Activated CD8-positive, alpha-beta T cell treated with anti-CD3 and anti-CD28 coated beads, Interleukin-2, amount 10 ng/mL, durations not matched to agents 7 days and 5 days (primary cell): Measurements from ENCODE around the gene KIDINS220. TPM values are rescaled to one million over a fixed set of nuclear protein-coding genes. Genes with fewer than 3 reads are reported as not detected.
A peak's percentile ranks its signal among the peaks of the same experiment; 100 is the strongest.

ENCODE experiments used
- ATAC-seq: fragments of 150-1000 bp; cut with Tn5 transposase; one replicate; pipeline ENCODE4 v1.10.0; 2021; ENCODE audit warnings: moderate library complexity
- CTCF ChIA-PET: fragments of 350-600 bp; sonication (Branson Sonifier 250); formaldehyde crosslinking; loops from one replicate; lab custom pipeline; 2021; ENCODE audit warnings: antibody characterized with exemption; lab: Charles Lee
- POLR2A ChIA-PET: fragments of 350-600 bp; sonication (Branson Sonifier 250); formaldehyde crosslinking; loops from one replicate; lab custom pipeline; 2021; ENCODE audit warnings: antibody characterized with exemption; lab: Charles Lee
- DNase-seq: peaks from one replicate; pipeline ENCODE4 v3.0.0-alpha.2; 2020
- H3K27ac Mint-ChIP-seq: one replicate; pipeline ENCODE4 v1.8.0; 2021; ENCODE audit warnings: mild to moderate bottlenecking, mixed read lengths
- H3K27me3 Mint-ChIP-seq: one replicate; pipeline ENCODE4 v1.8.0; 2021; ENCODE audit warnings: low read depth, mixed read lengths
- H3K36me3 Mint-ChIP-seq: one replicate; pipeline ENCODE4 v1.8.0; 2021; ENCODE audit warnings: low read depth, mixed read lengths
- H3K4me1 Mint-ChIP-seq: one replicate; pipeline ENCODE4 v1.8.0; 2021; ENCODE audit warnings: low read depth, mixed read lengths
- H3K4me3 Mint-ChIP-seq: one replicate; pipeline ENCODE4 v1.8.0; 2021; ENCODE audit warnings: mild to moderate bottlenecking, mixed read lengths
- H3K9me3 Mint-ChIP-seq: one replicate; pipeline ENCODE4 v1.8.0; 2022; ENCODE audit warnings: mixed read lengths; ENCODE audit not compliant: insufficient read depth
- total RNA-seq, 2 experiments: library from RNA; stranded (reverse); gene quantifications; one replicate each; pipeline ENCODE4 v1.2.3, GENCODE V29; 2021

Gene KIDINS220
- total RNA-seq, 2 experiments from 2014 or later, result 27.2 to 30.0 TPM

GRCh38 chr2:8850845-8851487 lies 13.6 kb upstream of the KIDINS220 start:
- ATAC-seq (no peak), DNase-seq (no peak)
- ChIA-PET CTCF (no interaction called here), POLR2A (no interaction called here)
- no peaks in the 10 kb centered on the region for H3K36me3 Mint-ChIP-seq
- no peaks in the 10 kb centered on the region for H3K9me3 Mint-ChIP-seq
- no peak overlapping the region for H3K27ac Mint-ChIP-seq
- no peak overlapping the region for H3K4me3 Mint-ChIP-seq
- peaks cover 3% of the 10 kb centered on the region for H3K4me1 Mint-ChIP-seq
- peaks cover 30% of the 10 kb centered on the region for H3K27me3 Mint-ChIP-seq

GRCh38 chr2:8849327-8849726 lies 11.9 kb upstream of the KIDINS220 start:
- H3K36me3 Mint-ChIP-seq, result no peaks in the 10 kb centered on the region
- H3K9me3 Mint-ChIP-seq, result no peaks in the 10 kb centered on the region
- no peak overlapping the region for H3K27ac Mint-ChIP-seq
- ATAC-seq, result no peak
- CTCF ChIA-PET, result no interaction called here
- peaks cover 34% of the 10 kb centered on the region for H3K27me3 Mint-ChIP-seq
- no peak overlapping the region for H3K4me3 Mint-ChIP-seq
- DNase-seq, result no peak
- POLR2A ChIA-PET, result no interaction called here
- H3K4me1 Mint-ChIP-seq, result peaks cover 3% of the 10 kb centered on the region

GRCh38 chr2:8848328-8849100 lies 11.1 kb upstream of the KIDINS220 start:
- Mint-ChIP-seq H3K27ac (no peak overlapping the region), H3K27me3 (peaks cover 34% of the 10 kb centered on the region), H3K4me3 (no peak overlapping the region), H3K9me3 (no peaks in the 10 kb centered on the region), H3K4me1 (peaks cover 3% of the 10 kb centered on the region), H3K36me3 (no peaks in the 10 kb centered on the region)
- DNase-seq (no peak), ATAC-seq (no peak)
- ChIA-PET POLR2A (no interaction called here), CTCF (no interaction called here)

- CTCF ChIA-PET, result no interaction called here
- no peak for DNase-seq
- Mint-ChIP-seq H3K9me3 (no peaks in the 10 kb centered on the region), H3K4me1 (peaks cover 3% of the 10 kb centered on the region), H3K27me3 (peaks cover 27% of the 10 kb centered on the region), H3K27ac (no peak overlapping the region), H3K4me3 (no peak overlapping the region), H3K36me3 (no peaks in the 10 kb centered on the region)
- POLR2A ChIA-PET, result interaction anchor here (2.2 kb wide), 1 partner anchor 10 kb away, joined by 8 read pairs; the partner anchor contains the start of gene KIDINS220
- no peak for ATAC-seq
Measured at GRCh38 chr2:8847400-8847799, 10.0 kb upstream of the KIDINS220 start.

- ChIA-PET POLR2A (no interaction called here), CTCF (no interaction called here)
- Mint-ChIP-seq H3K9me3 (no peaks in the 10 kb centered on the region), H3K36me3 (no peaks in the 10 kb centered on the region), H3K4me1 (peaks cover 2% of the 10 kb centered on the region), H3K4me3 (no peak overlapping the region), H3K27me3 (peaks cover 21% of the 10 kb centered on the region), H3K27ac (no peak overlapping the region)
- ATAC-seq (no peak), DNase-seq (no peak)
Measured at GRCh38 chr2:8841932-8842331, 4.5 kb upstream of the KIDINS220 start.

GRCh38 chr2:8840475-8841091 lies 3.2 kb upstream of the KIDINS220 start:
- ATAC-seq, result no peak
- H3K9me3 Mint-ChIP-seq, result no peaks in the 10 kb centered on the region
- H3K4me1 Mint-ChIP-seq, result peaks cover 12% of the 10 kb centered on the region
- peaks cover 12% of the 10 kb centered on the region for H3K27me3 Mint-ChIP-seq
- POLR2A ChIA-PET, result no interaction called here
- no peaks in the 10 kb centered on the region for H3K36me3 Mint-ChIP-seq
- no peak overlapping the region for H3K4me3 Mint-ChIP-seq
- no peak overlapping the region for H3K27ac Mint-ChIP-seq
- no peak for DNase-seq
- CTCF ChIA-PET, result no interaction called here

GRCh38 chr2:8839189-8839965 lies 2.0 kb upstream of the KIDINS220 start:
- DNase-seq (no peak), ATAC-seq (no peak)
- Mint-ChIP-seq H3K4me1 (peaks cover 19% of the 10 kb centered on the region), H3K27ac (no peak overlapping the region), H3K9me3 (no peaks in the 10 kb centered on the region), H3K36me3 (no peaks in the 10 kb centered on the region), H3K27me3 (peaks cover 4% of the 10 kb centered on the region), H3K4me3 (no peak overlapping the region)
- ChIA-PET POLR2A (no interaction called here), CTCF (no interaction called here)

GRCh38 chr2:8837795-8838140 lies 355 bp upstream of the KIDINS220 start:
- Mint-ChIP-seq H3K9me3 (no peaks in the 10 kb centered on the region), H3K27me3 (peaks cover 4% of the 10 kb centered on the region), H3K27ac (no peak overlapping the region), H3K4me3 (peak overlapping the region; percentile 99), H3K36me3 (no peaks in the 10 kb centered on the region), H3K4me1 (peaks cover 21% of the 10 kb centered on the region)
- ChIA-PET POLR2A (interaction anchor here (1.7 kb wide), 1 partner anchor 9 kb away, joined by 8 read pairs; no protein-coding TSS in a partner anchor), CTCF (no interaction called here)
- ATAC-seq, result peak; percentile 8
- no peak for DNase-seq

- H3K36me3 Mint-ChIP-seq, result no peaks in the 10 kb centered on the region
- H3K27me3 Mint-ChIP-seq, result peaks cover 4% of the 10 kb centered on the region
- H3K27ac Mint-ChIP-seq, result no peak overlapping the region
- CTCF ChIA-PET, result no interaction called here
- ATAC-seq (no peak), DNase-seq (no peak)
- POLR2A ChIA-PET, result no interaction called here
- H3K4me3 Mint-ChIP-seq, result no peak overlapping the region
- peaks cover 27% of the 10 kb centered on the region for H3K4me1 Mint-ChIP-seq
- no peaks in the 10 kb centered on the region for H3K9me3 Mint-ChIP-seq
Measured at GRCh38 chr2:8835279-8835678, 2.1 kb downstream of the KIDINS220 start.

- Mint-ChIP-seq H3K27ac (no peak overlapping the region), H3K36me3 (no peaks in the 10 kb centered on the region), H3K4me3 (no peak overlapping the region), H3K9me3 (no peaks in the 10 kb centered on the region), H3K27me3 (peaks cover 4% of the 10 kb centered on the region), H3K4me1 (peaks cover 27% of the 10 kb centered on the region)
- DNase-seq, result no peak
- POLR2A ChIA-PET, result no interaction called here
- CTCF ChIA-PET, result interaction anchor here (1.1 kb wide), 1 partner anchor 12 kb away, joined by 3 read pairs; no protein-coding TSS in a partner anchor
- no peak for ATAC-seq
Measured at GRCh38 chr2:8833853-8834252, 3.6 kb downstream of the KIDINS220 start.

GRCh38 chr2:8831516-8831915 lies 5.9 kb downstream of the KIDINS220 start:
- no peak overlapping the region for H3K4me3 Mint-ChIP-seq
- no peak for DNase-seq
- ChIA-PET POLR2A (no interaction called here), CTCF (no interaction called here)
- H3K27me3 Mint-ChIP-seq, result no peaks in the 10 kb centered on the region
- no peak for ATAC-seq
- H3K27ac Mint-ChIP-seq, result no peak overlapping the region
- peaks cover 3% of the 10 kb centered on the region for H3K36me3 Mint-ChIP-seq
- peaks cover 24% of the 10 kb centered on the region for H3K4me1 Mint-ChIP-seq
- no peaks in the 10 kb centered on the region for H3K9me3 Mint-ChIP-seq
